NCI-H187 (cell line): ENCODE measurements around the gene MGST3.
"Not testable (repeated sequence)": the region's sequence is repeated elsewhere in the genome, so short reads cannot be mapped to it uniquely, and the experiment has no call there.

Experiments
- DNase-seq, 2 experiments: peaks; one replicate each; lab custom pipeline; 2025; lab: John Stamatoyannopoulos, UW

Gene MGST3

GRCh38 chr1:165658766-165659580 lies 27.9 kb downstream of the MGST3 start:
- DNase-seq = not testable (repeated sequence)

GRCh38 chr1:165659581-165659895 lies 28.5 kb downstream of the MGST3 start:
- no peak for DNase-seq

DNA sequence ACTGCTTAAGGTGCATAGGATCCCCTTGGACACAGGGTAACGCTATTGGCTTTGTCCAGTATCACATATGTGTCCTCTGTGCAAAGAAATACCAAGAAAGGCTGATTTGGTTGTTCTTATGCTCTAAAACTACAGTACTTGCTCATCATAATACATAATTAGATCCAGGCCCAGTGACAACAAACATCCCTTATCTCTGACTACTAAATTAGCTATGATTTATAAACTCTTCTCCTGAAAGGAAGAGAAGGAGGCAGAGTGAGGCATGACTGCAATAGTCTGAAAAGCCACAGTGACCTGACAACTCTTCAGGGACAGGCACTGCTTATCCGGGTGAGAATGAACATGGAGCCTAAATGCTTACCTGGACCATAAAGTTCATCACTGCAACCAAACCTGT lies 30.7 kb downstream of the MGST3 start:
- no peak for DNase-seq

DNA sequence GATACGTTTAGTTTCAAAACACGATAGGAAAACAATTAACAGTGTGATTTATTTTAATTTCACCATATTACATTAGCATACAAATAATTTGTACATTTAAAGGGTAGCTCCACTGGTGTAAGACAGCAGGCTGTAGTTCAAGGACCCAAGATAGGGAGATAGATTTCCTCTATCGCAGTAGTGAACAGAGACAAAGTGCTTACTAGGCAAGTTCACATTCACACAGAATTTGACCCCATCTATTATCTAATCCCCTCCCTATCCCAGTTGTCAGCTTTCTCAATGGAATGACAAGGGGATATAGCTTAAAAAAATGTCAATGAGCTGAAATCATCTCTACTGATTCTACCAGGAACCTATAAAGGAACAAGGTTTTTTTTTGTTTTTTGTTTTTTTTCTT lies 31.2 kb downstream of the MGST3 start:
- DNase-seq = no peak

GRCh38 chr1:165666152-165666825 lies 35.3 kb downstream of the MGST3 start:
- DNase-seq = no peak

GRCh38 chr1:165668184-165668583 lies 37.1 kb downstream of the MGST3 start:
- DNase-seq = no peak

DNA sequence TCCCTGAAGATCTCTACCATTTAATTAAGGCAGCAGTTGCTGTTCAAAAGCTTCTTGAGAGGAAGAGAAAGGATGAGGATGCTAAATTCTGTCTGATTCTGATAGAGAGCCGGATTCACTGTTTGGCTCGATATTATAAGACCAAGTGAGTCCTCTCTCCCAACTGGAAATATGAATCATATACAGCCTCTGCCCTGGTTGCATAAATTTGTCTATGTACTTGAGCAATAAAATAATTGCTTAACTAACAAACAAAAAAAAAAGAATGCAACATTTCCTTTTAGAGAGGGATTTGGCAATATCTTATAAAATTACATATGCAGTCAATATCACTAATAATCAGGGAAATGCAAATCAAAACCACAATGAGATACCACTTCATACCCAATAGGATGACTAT lies 40.5 kb downstream of the MGST3 start:
- no peak for DNase-seq

- no peak for DNase-seq
Measured at GRCh38 chr1:165674599-165674998, 43.6 kb downstream of the MGST3 start.

- DNase-seq = no peak
Measured at GRCh38 chr1:165675794-165676193, 44.8 kb downstream of the MGST3 start.

- DNase-seq = no peak
Measured at GRCh38 chr1:165678509-165678908, 47.5 kb downstream of the MGST3 start.

GRCh38 chr1:165679282-165680036 lies 48.4 kb downstream of the MGST3 start:
- no peak for DNase-seq

DNA sequence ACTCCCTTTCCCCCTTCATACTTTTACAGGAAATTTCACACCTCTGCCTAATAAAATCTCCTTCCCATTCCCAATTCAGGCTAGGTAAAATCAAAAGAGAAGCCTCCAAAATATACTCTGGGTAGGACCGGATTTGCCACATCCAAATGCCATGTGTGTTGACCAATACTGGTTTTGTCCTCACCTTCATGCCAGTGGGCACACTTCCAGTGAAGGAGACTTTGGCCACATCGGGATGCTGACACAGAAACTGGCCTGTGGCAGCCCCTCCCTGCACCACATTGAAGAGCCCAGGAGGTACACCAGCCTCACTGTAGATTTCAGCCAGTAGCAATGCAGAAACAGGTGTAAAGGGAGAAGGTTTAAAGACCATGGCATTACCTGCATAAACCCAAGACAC lies 49.3 kb downstream of the MGST3 start:
- DNase-seq = no peak

GRCh38 chr1:165680773-165681172 lies 49.7 kb downstream of the MGST3 start:
- DNase-seq = not testable (repeated sequence)

DNA sequence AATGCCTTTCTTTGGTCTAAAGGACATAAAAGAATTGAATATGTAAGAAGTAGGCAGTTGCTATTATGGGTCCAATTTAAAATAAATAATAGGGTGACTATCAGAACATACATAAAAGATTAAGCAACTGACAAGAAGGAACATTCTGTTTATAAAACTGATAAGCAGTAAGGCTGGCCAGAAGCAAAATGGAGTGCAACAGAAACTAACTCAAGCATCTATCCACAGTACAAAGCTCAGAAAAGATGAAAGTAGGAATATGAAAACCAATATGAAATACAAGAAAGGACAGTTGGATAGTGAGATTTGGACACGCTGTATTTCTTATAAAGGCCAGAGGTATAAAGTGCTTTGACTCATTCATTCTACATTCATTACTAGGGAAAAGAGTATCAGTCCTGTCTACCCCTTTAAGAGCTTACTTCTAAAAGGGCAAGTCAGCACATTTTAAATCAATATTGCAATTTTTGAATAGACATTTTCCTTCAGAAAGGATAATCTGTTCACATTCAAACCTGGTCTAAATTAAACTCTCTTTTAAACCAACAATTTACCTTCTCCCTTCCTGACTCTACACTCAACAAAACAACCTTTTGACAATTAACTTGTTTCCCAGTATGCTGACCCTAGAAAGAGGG lies 52.9 kb downstream of the MGST3 start:
- no peak for DNase-seq

- no peak for DNase-seq
Measured at GRCh38 chr1:165686121-165686970, 55.3 kb downstream of the MGST3 start.

DNA sequence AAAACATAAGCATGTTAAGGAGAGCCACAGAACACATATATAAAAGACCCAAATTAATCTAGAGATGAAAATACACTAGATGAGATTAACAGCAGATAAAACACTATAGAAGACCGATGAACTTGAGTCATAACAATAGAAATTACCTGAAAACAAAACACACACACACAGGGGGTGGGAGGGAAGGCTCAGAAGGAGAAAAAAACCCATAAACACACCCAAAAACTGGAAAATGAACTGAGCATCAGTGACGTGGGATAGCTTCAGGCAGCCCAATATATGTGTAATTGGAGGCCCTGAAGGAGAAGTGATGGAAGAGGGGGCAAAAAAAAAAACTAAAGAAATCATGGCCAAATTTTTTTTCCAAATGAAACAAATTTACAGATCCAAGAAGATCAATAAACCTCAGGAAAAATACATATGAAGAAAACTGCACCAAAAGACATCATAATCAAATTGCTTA lies 56.0 kb downstream of the MGST3 start:
- DNase-seq = no peak

- DNase-seq = no peak
Measured at GRCh38 chr1:165688046-165688445, 57.0 kb downstream of the MGST3 start.

- no peak for DNase-seq
Measured at GRCh38 chr1:165695031-165695430, 64.0 kb downstream of the MGST3 start.

- no peak for DNase-seq
Measured at GRCh38 chr1:165696625-165697100, 65.6 kb downstream of the MGST3 start.

- no peak for DNase-seq
Measured at GRCh38 chr1:165697491-165697880, 66.5 kb downstream of the MGST3 start.
